HepG2 (cell line): Measurements from ENCODE around the gene TAF5. TPM values are rescaled to one million over a fixed set of nuclear protein-coding genes. Genes with fewer than 3 reads are reported as not detected.

ENCODE experiments used
- CCDC6 ChIP-seq: sonication (generic); formaldehyde crosslinking; IDR thresholded peaks from 2 replicates; pipeline ENCODE4 v1.8.1; 2022; ENCODE audit warnings: mild to moderate bottlenecking, missing genetic modification reagents, moderate library complexity
- FOXO1 ChIP-seq: sonication (generic); formaldehyde crosslinking; IDR thresholded peaks from 2 replicates; pipeline ENCODE4 v1.4.0; 2020; ENCODE audit warnings: missing genetic modification reagents
- GATAD2A ChIP-seq: IDR thresholded peaks from 2 replicates; pipeline ENCODE4 v1.6.1; 2016
- HMG20B ChIP-seq: conservative IDR thresholded peaks from 2 replicates; pipeline ENCODE4 v1.6.1; 2016; ENCODE audit warnings: missing genetic modification reagents, missing compliant biosample characterization
- HMGXB4 ChIP-seq, 2 experiments: sonication (generic) in 1 of 2; formaldehyde crosslinking in 1 of 2; IDR thresholded peaks; 2 replicates each; pipeline versions ENCODE4 v1.4.0 to v1.6.1; 2018 to 2020; ENCODE audit warnings: missing genetic modification reagents in 2 of 2, borderline replicate concordance in 1 of 2, low read depth in 1 of 2, mild to moderate bottlenecking in 1 of 2, missing biosample characterization in 1 of 2
- KDM4B ChIP-seq: sonication (generic); formaldehyde crosslinking; IDR thresholded peaks from 2 replicates; pipeline ENCODE4 v1.4.0; 2020; ENCODE audit warnings: missing genetic modification reagents
- SIN3B ChIP-seq: fragments of 150-350 bp; IDR thresholded peaks from 2 replicates; pipeline ENCODE4 v1.6.1; 2014; ENCODE audit warnings: low read length
- SNAI1 ChIP-seq: sonication (generic); formaldehyde crosslinking; IDR thresholded peaks from 2 replicates; pipeline ENCODE4 v1.5.0; 2020; ENCODE audit warnings: mild to moderate bottlenecking, missing genetic modification reagents, borderline replicate concordance
- TERF1 ChIP-seq: sonication (generic); formaldehyde crosslinking; IDR thresholded peaks from 2 replicates; pipeline ENCODE4 v1.8.0; 2022; ENCODE audit warnings: mild to moderate bottlenecking, missing genetic modification reagents, moderate library complexity
- YEATS2 ChIP-seq: sonication (generic); formaldehyde crosslinking; IDR thresholded peaks from 2 replicates; pipeline ENCODE4 v1.4.0; 2020; ENCODE audit warnings: missing genetic modification reagents, borderline replicate concordance
- YY1 ChIP-seq: IDR thresholded peaks from 2 replicates; pipeline ENCODE4 v1.6.1; 2011; ENCODE audit warnings: low read length, low read depth, moderate library complexity, mild to moderate bottlenecking; ENCODE audit not compliant: insufficient read depth, insufficient replicate concordance
- ZBTB2 ChIP-seq: sonication (generic); formaldehyde crosslinking; IDR thresholded peaks from 2 replicates; pipeline ENCODE4 v1.8.0; 2022; ENCODE audit warnings: low read depth, missing genetic modification reagents
- ZNF225 ChIP-seq: sonication (generic); formaldehyde crosslinking; IDR thresholded peaks from 2 replicates; pipeline ENCODE4 v1.4.0; 2020; ENCODE audit warnings: mild to moderate bottlenecking, missing genetic modification reagents
- ZNF260 ChIP-seq: sonication (generic); formaldehyde crosslinking; IDR thresholded peaks from 2 replicates; pipeline ENCODE4 v1.4.0; 2020; ENCODE audit warnings: missing genetic modification reagents, low read depth, mild to moderate bottlenecking, borderline replicate concordance
- ZNF33A ChIP-seq: sonication (generic); formaldehyde crosslinking; IDR thresholded peaks from 2 replicates; pipeline ENCODE4 v1.5.1; 2020; ENCODE audit warnings: missing genetic modification reagents, mild to moderate bottlenecking, moderate library complexity, borderline replicate concordance
- ZNF674 ChIP-seq: sonication (generic); formaldehyde crosslinking; IDR thresholded peaks from 2 replicates; pipeline ENCODE4 v1.5.0; 2020; ENCODE audit warnings: low read depth, mild to moderate bottlenecking, missing genetic modification reagents
- ZNF720 ChIP-seq: sonication (generic); formaldehyde crosslinking; IDR thresholded peaks from 2 replicates; pipeline ENCODE4 v1.4.0; 2020; ENCODE audit warnings: missing genetic modification reagents
- ZSCAN30 ChIP-seq: sonication (generic); formaldehyde crosslinking; IDR thresholded peaks from 2 replicates; pipeline ENCODE4 v1.5.0; 2020; ENCODE audit warnings: mild to moderate bottlenecking, missing genetic modification reagents
- polyA plus RNA-seq, 8 experiments: library from polyadenylated mRNA; depleted of rRNA in 3 of 8; stranded (reverse) in 7 of 8; unstranded in 1 of 8; fragments of >200 nt; fragmentation: Illumina TruSeq in 4 of 8; extraction: Trizol in 4 of 8; gene quantifications; 2 replicates each; pipeline versions ENCODE4 v1.2.1 to v1.2.3, GENCODE V29; 2011 to 2016; ENCODE audit warnings: low read depth in 4 of 8, missing spikeins in 1 of 8, mixed read lengths in 1 of 8; ENCODE audit not compliant: insufficient read depth in 1 of 8
- total RNA-seq, 5 experiments: library from RNA; depleted of rRNA; stranded (reverse); fragments of >200 nt; fragmentation: Illumina TruSeq; extraction: Trizol; gene quantifications; 2 replicates each; pipeline ENCODE4 v1.2.3, GENCODE V29; 2016; ENCODE audit warnings: low read depth in 1 of 5
- TF ChIP-seq, protein P1 (sequence below): sonication (generic); formaldehyde crosslinking; IDR thresholded peaks from 2 replicates; pipeline ENCODE4 v1.4.0; 2020; ENCODE audit warnings: missing genetic modification reagents
- TF ChIP-seq, protein P2 (sequence below): sonication (generic); formaldehyde crosslinking; IDR thresholded peaks from 2 replicates; pipeline ENCODE4 v1.4.0; 2020; ENCODE audit warnings: mild to moderate bottlenecking, low read depth, missing genetic modification reagents
- TF ChIP-seq, protein P3 (sequence below): sonication (generic); formaldehyde crosslinking; IDR thresholded peaks from 2 replicates; pipeline ENCODE4 v1.9.0; 2021; ENCODE audit warnings: missing genetic modification reagents, borderline replicate concordance

Gene TAF5
- total and polyA plus RNA-seq, 2 of the 13 experiments (the other 11 are each of a cell fraction or from before 2014, with no cell fraction given), result 3.8 to 8.7 TPM

DNA sequence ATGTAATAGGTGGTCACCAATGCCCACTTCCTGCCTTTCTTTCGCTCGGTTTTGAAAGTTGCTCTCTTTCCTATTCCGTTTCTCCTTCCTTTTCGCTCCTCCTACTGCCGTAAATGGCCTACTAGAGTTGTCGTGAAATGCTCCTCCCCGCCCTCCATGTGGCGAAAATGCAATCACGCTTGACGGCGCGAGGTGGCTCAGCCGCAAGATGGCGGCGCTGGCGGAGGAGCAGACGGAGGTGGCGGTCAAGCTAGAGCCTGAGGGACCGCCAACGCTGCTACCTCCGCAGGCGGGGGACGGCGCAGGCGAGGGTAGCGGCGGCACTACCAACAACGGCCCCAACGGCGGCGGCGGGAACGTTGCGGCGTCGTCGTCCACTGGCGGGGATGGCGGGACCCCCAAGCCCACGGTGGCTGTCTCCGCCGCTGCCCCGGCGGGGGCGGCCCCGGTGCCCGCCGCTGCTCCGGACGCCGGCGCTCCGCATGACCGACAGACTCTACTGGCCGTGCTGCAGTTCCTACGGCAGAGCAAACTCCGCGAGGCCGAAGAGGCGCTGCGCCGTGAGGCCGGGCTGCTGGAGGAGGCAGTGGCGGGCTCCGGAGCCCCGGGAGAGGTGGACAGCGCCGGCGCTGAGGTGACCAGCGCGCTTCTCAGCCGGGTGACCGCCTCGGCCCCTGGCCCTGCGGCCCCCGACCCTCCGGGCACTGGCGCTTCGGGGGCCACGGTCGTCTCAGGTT is at the start of gene TAF5 (continued):
- TF ChIP-seq SIN3B (no peak), GATAD2A (CRISPR knock-in tag) (peak; percentile 77), ZNF225 (CRISPR knock-in tag) (peak; percentile 87; the same call in 1 of the 2 replicates), ZBTB2 (CRISPR knock-in tag) (peak; percentile 43; the same call in 1 of the 2 replicates), HMGXB4 (CRISPR knock-in tag; IDR thresholded peaks at IDR 0.05; ENCODE audit: borderline replicate concordance in 1 of 2, low read depth in 1 of 2) (peak; percentile 81 to 92; a peak in 3 of 4 replicates), TERF1 (no peak), ZNF33A (no peak), FOXO1 (CRISPR knock-in tag) (peak; percentile 60), ZSCAN30 (CRISPR knock-in tag) (peak; percentile 96), SNAI1 (CRISPR knock-in tag) (peak; percentile 97), KDM4B (CRISPR knock-in tag) (peak; percentile 30; the same call in 1 of the 2 replicates), YY1 (peak; percentile 99), CCDC6 (peak; percentile 79; the same call in 1 of the 2 replicates), ZNF260 (CRISPR knock-in tag) (no peak), HMG20B (CRISPR knock-in tag) (no peak), YEATS2 (peak; percentile 85; the same call in 1 of the 2 replicates), ZNF720 (no peak), ZNF674 (CRISPR knock-in tag) (no peak)
- TF ChIP-seq, protein P1, sequence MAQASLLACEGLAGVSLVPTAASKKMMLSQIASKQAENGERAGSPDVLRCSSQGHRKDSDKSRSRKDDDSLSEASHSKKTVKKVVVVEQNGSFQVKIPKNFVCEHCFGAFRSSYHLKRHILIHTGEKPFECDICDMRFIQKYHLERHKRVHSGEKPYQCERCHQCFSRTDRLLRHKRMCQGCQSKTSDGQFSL (CRISPR knock-in tag), result no peak
- TF ChIP-seq, protein P2, sequence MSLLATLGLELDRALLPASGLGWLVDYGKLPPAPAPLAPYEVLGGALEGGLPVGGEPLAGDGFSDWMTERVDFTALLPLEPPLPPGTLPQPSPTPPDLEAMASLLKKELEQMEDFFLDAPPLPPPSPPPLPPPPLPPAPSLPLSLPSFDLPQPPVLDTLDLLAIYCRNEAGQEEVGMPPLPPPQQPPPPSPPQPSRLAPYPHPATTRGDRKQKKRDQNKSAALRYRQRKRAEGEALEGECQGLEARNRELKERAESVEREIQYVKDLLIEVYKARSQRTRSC, result no peak
- TF ChIP-seq, protein P3, sequence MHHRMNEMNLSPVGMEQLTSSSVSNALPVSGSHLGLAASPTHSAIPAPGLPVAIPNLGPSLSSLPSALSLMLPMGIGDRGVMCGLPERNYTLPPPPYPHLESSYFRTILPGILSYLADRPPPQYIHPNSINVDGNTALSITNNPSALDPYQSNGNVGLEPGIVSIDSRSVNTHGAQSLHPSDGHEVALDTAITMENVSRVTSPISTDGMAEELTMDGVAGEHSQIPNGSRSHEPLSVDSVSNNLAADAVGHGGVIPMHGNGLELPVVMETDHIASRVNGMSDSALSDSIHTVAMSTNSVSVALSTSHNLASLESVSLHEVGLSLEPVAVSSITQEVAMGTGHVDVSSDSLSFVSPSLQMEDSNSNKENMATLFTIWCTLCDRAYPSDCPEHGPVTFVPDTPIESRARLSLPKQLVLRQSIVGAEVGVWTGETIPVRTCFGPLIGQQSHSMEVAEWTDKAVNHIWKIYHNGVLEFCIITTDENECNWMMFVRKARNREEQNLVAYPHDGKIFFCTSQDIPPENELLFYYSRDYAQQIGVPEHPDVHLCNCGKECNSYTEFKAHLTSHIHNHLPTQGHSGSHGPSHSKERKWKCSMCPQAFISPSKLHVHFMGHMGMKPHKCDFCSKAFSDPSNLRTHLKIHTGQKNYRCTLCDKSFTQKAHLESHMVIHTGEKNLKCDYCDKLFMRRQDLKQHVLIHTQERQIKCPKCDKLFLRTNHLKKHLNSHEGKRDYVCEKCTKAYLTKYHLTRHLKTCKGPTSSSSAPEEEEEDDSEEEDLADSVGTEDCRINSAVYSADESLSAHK, result no peak
